Suprapubic skin (tissue), 4 donors: ENCODE data around the gene UGT1A7. TPM values are rescaled to one million over a fixed set of nuclear protein-coding genes. Genes with fewer than 3 reads are reported as not detected.

Experiments
- DNase-seq, 2 donors: peaks; one replicate each; pipeline ENCODE4 v3.0.0-alpha.2; 2019; ENCODE audit warnings: low spot score in 2 of 2
- H3K27ac ChIP-seq: fragments of 200-600 bp; sonication (generic); one replicate; pipeline ENCODE4 v1.5.1; 2019
- H3K27me3 ChIP-seq: fragments of 200-600 bp; sonication (generic); one replicate; pipeline ENCODE4 v1.5.1; 2019
- H3K36me3 ChIP-seq: fragments of 200-600 bp; sonication (generic); one replicate; pipeline ENCODE4 v1.5.1; 2019
- H3K4me1 ChIP-seq: fragments of 200-600 bp; sonication (generic); one replicate; pipeline ENCODE4 v1.5.1; 2019
- H3K4me3 ChIP-seq: fragments of 200-600 bp; sonication (generic); one replicate; pipeline ENCODE4 v1.5.1; 2019; ENCODE audit warnings: mild to moderate bottlenecking
- H3K9me3 ChIP-seq: fragments of 200-600 bp; sonication (generic); one replicate; pipeline ENCODE4 v1.5.1; 2019
- EP300 ChIP-seq: sonication (generic); formaldehyde crosslinking; IDR thresholded peaks from one replicate; pipeline ENCODE4 v1.6.1; 2017; ENCODE audit warnings: antibody characterized with exemption
- POLR2A ChIP-seq, 2 donors: fragments of 450-650 bp; IDR thresholded peaks; one replicate each; pipeline ENCODE4 v1.6.1; 2017; ENCODE audit warnings: antibody characterized with exemption in 2 of 2, mild to moderate bottlenecking in 2 of 2, moderate library complexity in 2 of 2
- POLR2AphosphoS5 ChIP-seq, 3 donors: sonication (generic); formaldehyde crosslinking; IDR thresholded peaks; one replicate each; pipeline ENCODE4 v1.6.1; 2017; ENCODE audit warnings: antibody characterized with exemption in 3 of 3
- WGBS: methylation state at CpG from one replicate; pipeline ENCODE4 v1.1.5; 2018; 5-methylcytosine and 5-hydroxymethylcytosine counted together
- total RNA-seq, 4 donors: library from RNA; depleted of rRNA; stranded (reverse); fragments of >200 nt; gene quantifications; one replicate each; pipeline ENCODE4 v1.1.0, GENCODE V29; 2016
- TF ChIP-seq, protein P1 (sequence below), 2 donors: fragments of 200-600 bp in 1 of 2; fragments of 450-650 bp in 1 of 2; sonication (generic) in 1 of 2; IDR thresholded peaks; one replicate each; pipeline ENCODE4 v1.5.1; 2016 to 2019; ENCODE audit warnings: antibody characterized with exemption in 2 of 2, mild to moderate bottlenecking in 1 of 2, moderate library complexity in 1 of 2

UGT1A7 gene
- total RNA-seq, 4 donors from 2014 or later = 1.3 to 8.0 (median 2.2) TPM

DNA sequence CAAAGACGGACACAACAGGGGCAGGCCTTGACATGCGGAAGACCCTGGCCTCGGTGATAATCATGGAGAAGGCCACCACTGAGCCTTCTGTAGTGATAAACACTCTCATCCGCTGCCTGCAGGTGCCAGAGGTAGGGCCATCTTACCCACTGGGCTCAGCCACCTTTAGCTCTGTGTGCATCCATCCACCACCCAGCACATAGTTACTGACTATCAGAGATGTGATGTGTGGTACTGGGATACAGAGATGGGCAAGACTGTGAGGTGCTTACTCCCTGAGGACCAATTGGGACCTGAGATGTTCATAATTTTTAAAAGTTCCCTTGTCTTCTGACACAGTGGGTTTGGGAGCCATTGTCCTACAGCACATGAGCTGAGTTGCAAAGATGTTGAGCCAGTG lies 98.0 kb downstream of the UGT1A7 start:
- H3K27ac ChIP-seq = no peak overlapping the region
- H3K9me3 ChIP-seq = no peaks in the 10 kb centered on the region
- H3K4me3 ChIP-seq = no peak overlapping the region
- peaks cover 3% of the 10 kb centered on the region for H3K27me3 ChIP-seq
- H3K4me1 ChIP-seq = no peaks in the 10 kb centered on the region
- no peak for DNase-seq
- WGBS = 91% methylated on average over 4 of the region's 4 CpGs
- no peaks in the 10 kb centered on the region for H3K36me3 ChIP-seq
- TF ChIP-seq POLR2AphosphoS5 (IDR thresholded peaks at IDR 0.05) (no peak), EP300 (no peak), POLR2A (IDR thresholded peaks at IDR 0.05) (no peak)
- TF ChIP-seq, protein P1, sequence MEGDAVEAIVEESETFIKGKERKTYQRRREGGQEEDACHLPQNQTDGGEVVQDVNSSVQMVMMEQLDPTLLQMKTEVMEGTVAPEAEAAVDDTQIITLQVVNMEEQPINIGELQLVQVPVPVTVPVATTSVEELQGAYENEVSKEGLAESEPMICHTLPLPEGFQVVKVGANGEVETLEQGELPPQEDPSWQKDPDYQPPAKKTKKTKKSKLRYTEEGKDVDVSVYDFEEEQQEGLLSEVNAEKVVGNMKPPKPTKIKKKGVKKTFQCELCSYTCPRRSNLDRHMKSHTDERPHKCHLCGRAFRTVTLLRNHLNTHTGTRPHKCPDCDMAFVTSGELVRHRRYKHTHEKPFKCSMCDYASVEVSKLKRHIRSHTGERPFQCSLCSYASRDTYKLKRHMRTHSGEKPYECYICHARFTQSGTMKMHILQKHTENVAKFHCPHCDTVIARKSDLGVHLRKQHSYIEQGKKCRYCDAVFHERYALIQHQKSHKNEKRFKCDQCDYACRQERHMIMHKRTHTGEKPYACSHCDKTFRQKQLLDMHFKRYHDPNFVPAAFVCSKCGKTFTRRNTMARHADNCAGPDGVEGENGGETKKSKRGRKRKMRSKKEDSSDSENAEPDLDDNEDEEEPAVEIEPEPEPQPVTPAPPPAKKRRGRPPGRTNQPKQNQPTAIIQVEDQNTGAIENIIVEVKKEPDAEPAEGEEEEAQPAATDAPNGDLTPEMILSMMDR (IDR thresholded peaks at IDR 0.05) = no peak

GRCh38 chr2:233780771-233781170 lies 99.1 kb downstream of the UGT1A7 start:
- Histone ChIP-seq H3K36me3 (no peaks in the 10 kb centered on the region), H3K4me3 (no peak overlapping the region), H3K4me1 (no peaks in the 10 kb centered on the region), H3K9me3 (no peaks in the 10 kb centered on the region), H3K27ac (no peak overlapping the region), H3K27me3 (peaks cover 3% of the 10 kb centered on the region)
- TF ChIP-seq POLR2A (IDR thresholded peaks at IDR 0.05) (no peak), POLR2AphosphoS5 (IDR thresholded peaks at IDR 0.05) (no peak), EP300 (no peak)
- TF ChIP-seq, protein P1 (IDR thresholded peaks at IDR 0.05) = no peak
- no peak for DNase-seq
- WGBS = 86% methylated on average over 4 of the region's 4 CpGs

- TF ChIP-seq POLR2AphosphoS5 (IDR thresholded peaks at IDR 0.05) (no peak), EP300 (no peak), POLR2A (IDR thresholded peaks at IDR 0.05) (no peak)
- TF ChIP-seq, protein P1 (IDR thresholded peaks at IDR 0.05) = no peak
- Histone ChIP-seq H3K27me3 (no peaks in the 10 kb centered on the region), H3K4me1 (no peaks in the 10 kb centered on the region), H3K27ac (no peak overlapping the region), H3K9me3 (no peaks in the 10 kb centered on the region), H3K4me3 (no peak overlapping the region), H3K36me3 (no peaks in the 10 kb centered on the region)
- 91% methylated on average over 6 of the region's 7 CpGs for WGBS
- no peak for DNase-seq
Observed at GRCh38 chr2:233789554-233789953, 107.9 kb downstream of the UGT1A7 start.

- no peak overlapping the region for H3K4me3 ChIP-seq
- H3K27ac ChIP-seq = no peak overlapping the region
- no peaks in the 10 kb centered on the region for H3K36me3 ChIP-seq
- H3K27me3 ChIP-seq = no peaks in the 10 kb centered on the region
- DNase-seq = no peak
- TF ChIP-seq POLR2A (IDR thresholded peaks at IDR 0.05) (no peak), EP300 (no peak), POLR2AphosphoS5 (IDR thresholded peaks at IDR 0.05) (no peak)
- TF ChIP-seq, protein P1 (IDR thresholded peaks at IDR 0.05) = no peak
- H3K4me1 ChIP-seq = no peaks in the 10 kb centered on the region
- 86% methylated on average over 18 of the region's 18 CpGs for WGBS
- no peaks in the 10 kb centered on the region for H3K9me3 ChIP-seq
Observed at GRCh38 chr2:233791151-233791882, 109.6 kb downstream of the UGT1A7 start.

- TF ChIP-seq POLR2A (IDR thresholded peaks at IDR 0.05) (no peak), POLR2AphosphoS5 (IDR thresholded peaks at IDR 0.05) (no peak), EP300 (no peak)
- TF ChIP-seq, protein P1 (IDR thresholded peaks at IDR 0.05) = no peak
- Histone ChIP-seq H3K4me3 (no peak overlapping the region), H3K27ac (no peak overlapping the region), H3K4me1 (no peaks in the 10 kb centered on the region), H3K36me3 (no peaks in the 10 kb centered on the region), H3K27me3 (no peaks in the 10 kb centered on the region), H3K9me3 (no peaks in the 10 kb centered on the region)
- 77% methylated on average over 9 of the region's 9 CpGs for WGBS
- DNase-seq = no peak
Observed at GRCh38 chr2:233791883-233792329, 110.2 kb downstream of the UGT1A7 start.
